Fibroblast of lung (primary cell): ENCODE data around the gene ELK3. TPM values are rescaled to one million over a fixed set of nuclear protein-coding genes. Genes with fewer than 3 reads are reported as not detected.

Experiments
- DNase-seq, 2 donors: peaks; one replicate each; pipeline versions ENCODE4 v3.0.0 to v3.0.0-alpha.2; 2010; ENCODE audit warnings: low read depth in 2 of 2
- H2AFZ ChIP-seq: 2 replicates; pipeline ENCODE4 v1.5.1; 2012; ENCODE audit warnings: low read length, control low read depth, inconsistent platforms
- H3K27ac ChIP-seq: 2 replicates; pipeline ENCODE4 v1.5.1; 2011; ENCODE audit warnings: low read length, control low read depth; ENCODE audit not compliant: insufficient read depth
- H3K27me3 ChIP-seq: 2 replicates; pipeline ENCODE4 v1.5.1; 2011; ENCODE audit warnings: mild to moderate bottlenecking, low read length; ENCODE audit not compliant: control insufficient read depth, insufficient read depth
- H3K36me3 ChIP-seq: 2 replicates; pipeline ENCODE4 v1.5.1; 2011; ENCODE audit warnings: low read length; ENCODE audit not compliant: control insufficient read depth, insufficient read depth
- H3K4me1 ChIP-seq: 2 replicates; pipeline ENCODE4 v1.5.1; 2011; ENCODE audit warnings: low read length; ENCODE audit not compliant: control insufficient read depth, insufficient read depth; ENCODE audit errors: extremely low read depth
- H3K4me2 ChIP-seq: 2 replicates; pipeline ENCODE4 v1.5.1; 2011; ENCODE audit warnings: low read length, control low read depth; ENCODE audit not compliant: insufficient read depth; ENCODE audit errors: extremely low read depth
- H3K4me3 ChIP-seq, 4 experiments: fragments of 200-600 bp in 1 of 4; sonication (generic) in 1 of 4; replicated peaks in 1 of 4; 2 replicates each; pipeline ENCODE4 v1.5.1; 2011 to 2016; ENCODE audit warnings: low read length in 4 of 4, low read depth in 3 of 4, mild to moderate bottlenecking in 3 of 4, control low read depth in 2 of 4, inconsistent platforms in 1 of 4, mixed read lengths in 1 of 4; ENCODE audit not compliant: insufficient read depth in 1 of 4; ENCODE audit errors: control extremely low read depth in 1 of 4
- H3K79me2 ChIP-seq: 2 replicates; pipeline ENCODE4 v1.5.1; 2012; ENCODE audit warnings: mild to moderate bottlenecking, low read length, inconsistent platforms; ENCODE audit not compliant: control insufficient read depth, insufficient read depth
- H3K9ac ChIP-seq: 2 replicates; pipeline ENCODE4 v1.5.1; 2011; ENCODE audit warnings: mild to moderate bottlenecking, low read length, control low read depth; ENCODE audit not compliant: insufficient read depth
- H3K9me3 ChIP-seq: 2 replicates; pipeline ENCODE4 v1.5.1; 2012; ENCODE audit warnings: low read depth, low read length; ENCODE audit not compliant: control insufficient read depth, insufficient read depth
- H4K20me1 ChIP-seq: 2 replicates; pipeline ENCODE4 v1.5.1; 2011; ENCODE audit warnings: low read length; ENCODE audit not compliant: control insufficient read depth, insufficient read depth; ENCODE audit errors: extremely low read depth
- CTCF ChIP-seq, 2 donors: IDR thresholded peaks in 1 of 2; conservative IDR thresholded peaks in 1 of 2; 1 replicate in 1 of 2; 2 replicates in 1 of 2; pipeline ENCODE4 v1.5.1; 2011 to 2012; ENCODE audit warnings: low read length in 2 of 2, control low read depth in 1 of 2, inconsistent platforms in 1 of 2, low read depth in 1 of 2, mild to moderate bottlenecking in 1 of 2
- EZH2 ChIP-seq: IDR thresholded peaks from 2 replicates; pipeline ENCODE4 v1.5.1; 2012; ENCODE audit warnings: low read length, control low read depth, mild to moderate bottlenecking; ENCODE audit errors: missing control alignments
- polyA plus RNA-seq, 2 donors: library from polyadenylated mRNA; depleted of rRNA in 1 of 2; stranded (reverse) in 1 of 2; unstranded in 1 of 2; fragments of >200 nt; gene quantifications; 2 replicates each; pipeline ENCODE4 v1.2.1, GENCODE V29; 2011 to 2012; ENCODE audit warnings: missing spikeins in 1 of 2
- total RNA-seq: library from RNA; depleted of rRNA; stranded (reverse); fragments of >200 nt; gene quantifications from 2 replicates; pipeline ENCODE4 v1.2.1, GENCODE V29; 2014

ELK3 gene
- total and polyA plus RNA-seq, 2 donors (not counting 1 experiment from before 2014, with no cell fraction given): 14.7 to 27.9 TPM

GRCh38 chr12:96155781-96156180, 38.4 kb upstream of the ELK3 start:
- no peaks in the 10 kb centered on the region for H3K9me3 ChIP-seq
- no peaks in the 10 kb centered on the region for H3K4me1 ChIP-seq

GRCh38 chr12:96156211-96156610, 38.0 kb upstream of the ELK3 start:
- H3K9me3 ChIP-seq: no peaks in the 10 kb centered on the region
- no peaks in the 10 kb centered on the region for H3K36me3 ChIP-seq
- H3K27me3 ChIP-seq: no peaks in the 10 kb centered on the region
- H3K79me2 ChIP-seq: no peaks in the 10 kb centered on the region
- no peak overlapping the region for H3K27ac ChIP-seq
- H3K4me2 ChIP-seq: no peak overlapping the region
- no peaks in the 10 kb centered on the region for H4K20me1 ChIP-seq
- no peak for TF ChIP-seq EZH2
- TF ChIP-seq CTCF (conservative IDR thresholded peaks at IDR 0.05 in 1 of 2, IDR thresholded peaks at IDR 0.05 in 1 of 2; ENCODE audit: low read depth in 1 of 2, low read length in 2 of 2): no peak
- no peak overlapping the region for H3K4me3 ChIP-seq
- no peak overlapping the region for H3K9ac ChIP-seq
- H3K4me1 ChIP-seq: no peaks in the 10 kb centered on the region
- no peak for DNase-seq
- no peak overlapping the region for H2AFZ ChIP-seq

More at GRCh38 chr12:96155781-96156180, 38.4 kb upstream of the ELK3 start:
- no peak overlapping the region for H3K9ac ChIP-seq
- H3K4me3 ChIP-seq: no peak overlapping the region
- no peaks in the 10 kb centered on the region for H3K36me3 ChIP-seq
- H3K4me2 ChIP-seq: no peak overlapping the region
- no peak overlapping the region for H2AFZ ChIP-seq
- H4K20me1 ChIP-seq: no peaks in the 10 kb centered on the region
- H3K79me2 ChIP-seq: no peaks in the 10 kb centered on the region
- no peak overlapping the region for H3K27ac ChIP-seq
- H3K27me3 ChIP-seq: no peaks in the 10 kb centered on the region
- DNase-seq: no peak
- TF ChIP-seq CTCF (conservative IDR thresholded peaks at IDR 0.05 in 1 of 2, IDR thresholded peaks at IDR 0.05 in 1 of 2; ENCODE audit: low read depth in 1 of 2, low read length in 2 of 2) (no peak), EZH2 (no peak)

GRCh38 chr12:96157427-96157826, 36.7 kb upstream of the ELK3 start:
- Histone ChIP-seq H3K4me2 (no peak overlapping the region), H4K20me1 (no peaks in the 10 kb centered on the region), H3K36me3 (no peaks in the 10 kb centered on the region), H3K27ac (no peak overlapping the region), H3K9ac (no peak overlapping the region), H2AFZ (no peak overlapping the region), H3K27me3 (no peaks in the 10 kb centered on the region), H3K4me3 (no peak overlapping the region), H3K79me2 (no peaks in the 10 kb centered on the region), H3K9me3 (no peaks in the 10 kb centered on the region), H3K4me1 (no peaks in the 10 kb centered on the region)
- no peak for DNase-seq
- TF ChIP-seq CTCF (conservative IDR thresholded peaks at IDR 0.05 in 1 of 2, IDR thresholded peaks at IDR 0.05 in 1 of 2; ENCODE audit: low read depth in 1 of 2, low read length in 2 of 2) (no peak), EZH2 (no peak)
